Activated naive CD4-positive, alpha-beta T cell treated with anti-CD3 and anti-CD28 coated beads, Interleukin-2, amount 10 ng/mL, durations not matched to agents 7 days and 5 days (primary cell): Measurements from ENCODE around the gene NPIPB12.
"Not testable (repeated sequence)": the region's sequence is repeated elsewhere in the genome, so short reads cannot be mapped to it uniquely, and the experiment has no call there.

Experiments used
- CTCF ChIA-PET: fragments of 350-600 bp; sonication (Branson Sonifier 250); formaldehyde crosslinking; loops from one replicate; lab custom pipeline; 2021; ENCODE audit warnings: antibody characterized with exemption; lab: Charles Lee
- DNase-seq: peaks from one replicate; pipeline ENCODE4 v3.0.0-alpha.2; 2020
- H3K27ac Mint-ChIP-seq: one replicate; pipeline ENCODE4 v1.8.0; 2021; ENCODE audit warnings: mild to moderate bottlenecking, moderate library complexity, mixed read lengths
- H3K27me3 Mint-ChIP-seq: one replicate; pipeline ENCODE4 v1.8.0; 2021; ENCODE audit warnings: mild to moderate bottlenecking, mixed read lengths
- H3K36me3 Mint-ChIP-seq: one replicate; pipeline ENCODE4 v1.8.0; 2021; ENCODE audit warnings: mixed read lengths
- H3K4me1 Mint-ChIP-seq: one replicate; pipeline ENCODE4 v1.8.0; 2021; ENCODE audit warnings: mixed read lengths
- H3K4me3 Mint-ChIP-seq: one replicate; pipeline ENCODE4 v1.8.0; 2021; ENCODE audit warnings: mild to moderate bottlenecking, moderate library complexity, mixed read lengths
- H3K9me3 Mint-ChIP-seq: one replicate; pipeline ENCODE4 v1.8.0; 2021; ENCODE audit warnings: mixed read lengths

The NPIPB12 gene

DNA sequence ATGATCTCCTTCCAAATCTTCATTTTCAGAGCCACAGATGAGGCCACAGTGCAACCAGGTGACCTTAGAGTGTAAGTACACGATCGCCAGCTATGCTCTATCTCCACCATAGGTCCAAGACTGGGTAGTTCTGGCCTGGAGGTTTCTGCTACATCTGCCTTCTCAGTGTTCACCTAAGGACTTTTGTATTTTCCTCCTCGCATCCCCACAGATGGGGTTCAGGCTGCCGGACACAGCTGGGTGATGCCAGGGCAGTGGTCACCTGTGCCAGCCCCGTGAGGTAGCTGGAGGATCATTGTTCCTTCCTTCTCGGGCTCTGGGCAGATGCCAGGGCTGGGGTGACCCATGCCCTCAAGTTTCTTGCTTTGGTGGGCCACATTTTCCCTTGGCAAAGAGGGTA lies at the start of gene NPIPB12:
Gene NPIPB12 (minus strand): TSS at position 101 of the 400 bp plus-strand sequence.
- not testable (repeated sequence) for H3K4me1 Mint-ChIP-seq

DNA sequence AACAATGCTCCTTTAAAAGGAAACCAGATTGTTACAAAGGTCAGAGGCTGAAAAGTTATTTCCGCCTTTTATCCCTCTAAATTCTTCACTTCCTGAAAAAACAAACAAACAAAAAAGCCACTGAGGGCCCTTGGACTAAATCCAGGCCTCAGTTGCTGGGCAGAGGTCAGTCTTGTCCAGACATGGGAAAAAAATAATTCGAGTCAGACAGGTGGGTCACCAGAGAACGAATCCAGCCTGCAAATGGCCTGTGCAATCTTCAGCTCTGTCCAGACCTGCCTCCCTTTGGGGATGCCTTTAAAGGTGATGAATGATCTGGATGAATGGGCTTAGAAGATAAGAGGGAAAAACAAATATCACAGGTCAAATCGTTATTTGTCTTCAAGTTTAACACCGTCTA lies 15.3 kb upstream of the NPIPB12 start:
- H3K4me3 Mint-ChIP-seq, CTCF ChIA-PET, H3K4me1 Mint-ChIP-seq, DNase-seq, H3K9me3 Mint-ChIP-seq, H3K36me3 Mint-ChIP-seq, H3K27ac Mint-ChIP-seq, H3K27me3 Mint-ChIP-seq: not testable (repeated sequence)

More for the DNA sequence above, at the start of gene NPIPB12:
- H3K27ac Mint-ChIP-seq, H3K9me3 Mint-ChIP-seq, H3K27me3 Mint-ChIP-seq, H3K36me3 Mint-ChIP-seq, H3K4me3 Mint-ChIP-seq, CTCF ChIA-PET, DNase-seq: not testable (repeated sequence)

DNA sequence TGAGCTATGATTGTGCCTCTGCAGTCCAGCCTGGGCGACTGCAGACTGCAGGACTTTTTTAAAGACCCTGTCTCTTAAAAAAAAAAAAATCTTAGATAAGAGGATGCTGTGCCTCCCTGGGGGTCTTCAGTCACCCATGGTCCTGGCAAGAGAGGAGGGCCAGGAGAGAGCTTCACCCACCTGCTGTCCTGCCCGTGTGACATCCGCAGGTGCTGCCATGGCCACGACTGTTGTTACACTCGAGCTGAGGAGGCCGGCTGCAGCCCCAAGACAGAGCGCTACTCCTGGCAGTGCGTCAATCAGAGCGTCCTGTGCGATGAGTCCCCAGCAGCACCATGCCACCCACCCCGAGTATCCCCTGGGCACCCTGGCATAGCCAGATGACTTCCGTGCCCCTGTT lies 23.9 kb downstream of the NPIPB12 start:
- CTCF ChIA-PET, DNase-seq, H3K9me3 Mint-ChIP-seq, H3K4me3 Mint-ChIP-seq, H3K4me1 Mint-ChIP-seq, H3K27me3 Mint-ChIP-seq, H3K36me3 Mint-ChIP-seq, H3K27ac Mint-ChIP-seq: not testable (repeated sequence)

DNA sequence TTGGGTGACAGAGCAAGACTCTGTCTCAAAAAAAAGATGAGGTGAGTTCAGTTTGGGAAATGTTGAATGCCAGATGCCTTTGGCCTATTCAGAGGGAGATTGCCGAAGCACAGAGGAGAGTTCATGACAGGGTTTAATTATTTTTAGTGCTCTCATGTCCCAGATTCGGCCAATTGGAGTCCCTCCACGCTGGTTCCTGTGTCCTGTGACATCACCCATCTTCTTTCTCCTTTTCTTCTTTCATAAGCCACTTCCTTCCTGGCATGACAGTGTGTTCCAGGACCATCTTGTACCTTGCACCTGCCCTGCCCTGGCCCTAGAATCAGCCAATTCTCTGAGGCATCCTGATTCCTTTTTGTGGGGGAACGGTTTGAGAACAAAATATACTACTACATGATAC lies 34.1 kb downstream of the NPIPB12 start:
- not testable (repeated sequence) for H3K27ac Mint-ChIP-seq, H3K9me3 Mint-ChIP-seq, H3K4me1 Mint-ChIP-seq

DNA sequence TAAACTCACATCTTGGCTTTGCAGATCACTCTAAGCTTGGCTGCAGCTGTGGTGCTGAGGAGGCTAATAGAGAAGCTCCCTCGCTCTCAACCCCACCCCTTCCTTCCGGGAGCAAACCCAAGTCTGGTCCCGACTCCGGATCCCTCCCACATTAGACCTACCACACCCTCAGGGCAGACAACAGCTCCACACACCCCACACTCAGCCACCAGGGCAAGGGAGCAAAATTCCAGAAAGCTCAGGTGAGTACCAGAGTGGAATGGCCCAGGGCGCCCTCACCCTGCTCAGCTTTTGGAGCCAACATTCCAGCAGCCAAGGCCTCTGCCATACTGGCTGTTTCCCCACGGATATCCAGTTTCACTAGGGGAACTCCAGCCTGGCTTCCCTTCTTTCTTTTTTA lies 36.5 kb downstream of the NPIPB12 start:
- H3K36me3 Mint-ChIP-seq, H3K9me3 Mint-ChIP-seq, H3K27ac Mint-ChIP-seq, H3K4me1 Mint-ChIP-seq, H3K27me3 Mint-ChIP-seq, CTCF ChIA-PET: not testable (repeated sequence)
- H3K4me3 Mint-ChIP-seq: peak overlapping the region; percentile 10
- DNase-seq: peak; percentile 47

More for the DNA sequence above, 34.1 kb downstream of the NPIPB12 start:
- DNase-seq, H3K4me3 Mint-ChIP-seq, CTCF ChIA-PET, H3K36me3 Mint-ChIP-seq, H3K27me3 Mint-ChIP-seq: not testable (repeated sequence)

DNA sequence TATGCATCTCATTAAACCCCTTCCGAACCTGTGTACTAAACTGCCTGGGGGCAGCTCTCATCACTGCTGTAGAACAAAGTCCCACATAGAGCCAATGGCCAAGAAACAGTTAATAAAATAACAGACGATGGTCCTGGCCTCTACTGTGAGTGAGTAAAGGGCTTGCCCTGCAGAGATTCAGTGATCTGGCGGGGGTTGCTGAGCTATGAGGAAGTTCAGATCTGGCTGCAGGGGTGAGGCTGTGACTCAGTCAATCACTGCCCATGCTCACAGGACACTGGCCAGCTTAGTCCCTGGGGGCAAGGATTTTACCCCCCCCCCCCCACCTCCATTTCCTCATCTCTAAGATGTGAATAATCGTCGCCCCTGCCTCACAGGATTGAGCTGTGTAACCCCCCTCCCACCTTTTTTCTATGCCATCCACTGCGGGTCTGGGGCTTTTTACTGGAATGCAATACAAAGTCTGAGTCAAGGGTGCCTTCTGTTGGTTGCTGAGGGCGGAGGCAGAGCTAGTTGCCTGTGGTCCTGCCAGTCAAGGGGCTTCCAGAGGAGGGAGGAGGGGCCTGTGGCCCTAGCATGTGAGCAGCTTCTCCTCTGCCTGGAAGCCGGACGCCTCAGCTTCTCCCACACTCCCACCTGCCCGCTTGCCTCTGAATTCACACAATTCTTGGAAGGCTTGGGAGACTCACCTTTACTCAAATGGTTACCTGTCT lies 38.4 kb downstream of the NPIPB12 start:
- H3K27me3 Mint-ChIP-seq, H3K9me3 Mint-ChIP-seq, H3K4me3 Mint-ChIP-seq, CTCF ChIA-PET, H3K4me1 Mint-ChIP-seq, H3K27ac Mint-ChIP-seq, DNase-seq, H3K36me3 Mint-ChIP-seq: not testable (repeated sequence)

DNA sequence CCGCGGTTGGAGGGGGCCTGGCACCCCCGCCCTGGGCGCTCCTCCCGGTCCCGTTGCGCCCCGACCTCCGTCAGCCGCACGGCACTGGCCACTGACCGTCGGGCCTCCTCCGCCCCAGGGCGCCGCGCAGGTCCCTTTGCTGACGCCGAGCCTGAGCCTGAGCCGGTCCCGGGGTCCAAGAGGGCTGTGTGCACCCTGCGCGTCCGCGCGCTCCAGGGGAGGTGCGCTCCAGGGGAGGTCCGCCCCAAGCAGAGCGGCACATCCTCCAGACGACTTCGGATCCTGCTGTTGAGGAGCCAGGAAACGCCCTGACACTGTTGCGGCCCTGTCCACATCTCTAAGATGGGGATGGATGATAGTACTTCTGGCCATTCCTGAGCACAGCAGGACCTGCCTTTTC lies 39.3 kb downstream of the NPIPB12 start:
- CTCF ChIA-PET, H3K36me3 Mint-ChIP-seq: not testable (repeated sequence)

DNA sequence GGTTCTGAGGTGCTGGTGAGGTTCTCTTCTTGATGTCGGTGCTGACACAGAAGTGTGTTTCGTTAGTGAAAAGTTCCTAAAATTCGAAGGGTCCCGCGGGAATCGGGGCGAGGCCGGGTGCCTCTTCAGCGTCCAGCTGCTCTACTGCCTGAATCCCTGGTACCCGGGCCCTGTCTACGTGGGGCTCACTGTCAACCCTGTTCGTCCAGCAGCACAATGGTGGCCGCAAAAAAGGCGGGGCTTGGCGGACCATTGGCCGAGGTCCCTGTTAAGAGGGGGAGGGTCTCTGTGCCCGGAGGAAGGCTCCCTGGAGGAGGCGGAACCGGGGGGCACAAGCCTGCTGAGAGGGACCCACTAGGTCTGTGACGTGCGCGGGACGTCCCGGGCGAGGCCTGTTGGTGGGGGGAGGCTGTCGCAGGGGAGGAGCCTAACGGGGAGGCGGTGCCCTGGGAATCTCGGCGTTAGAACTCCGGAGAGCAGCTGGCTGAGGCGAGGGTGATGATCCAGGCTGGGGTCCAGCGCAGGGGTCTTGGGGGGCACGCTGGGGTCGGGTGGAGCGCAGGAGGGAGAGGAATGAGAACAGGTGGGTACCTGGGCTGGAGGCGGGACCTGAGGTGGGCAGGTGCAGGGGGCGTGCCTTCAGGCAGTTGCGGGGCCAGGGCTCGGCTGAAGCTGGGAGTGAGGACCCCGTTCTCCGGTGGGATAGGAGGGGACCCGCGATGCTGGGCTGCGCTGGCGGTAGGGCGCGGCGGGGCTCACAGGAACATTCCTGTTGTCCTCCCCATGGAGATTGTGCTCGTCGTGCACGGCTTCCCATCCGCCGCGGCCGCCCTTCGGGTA lies 40.0 kb downstream of the NPIPB12 start:
- peak; percentile 7 for DNase-seq
- H3K27me3 Mint-ChIP-seq, H3K4me1 Mint-ChIP-seq, H3K4me3 Mint-ChIP-seq, CTCF ChIA-PET, H3K36me3 Mint-ChIP-seq, H3K27ac Mint-ChIP-seq, H3K9me3 Mint-ChIP-seq: not testable (repeated sequence)

More for the DNA sequence above, 39.3 kb downstream of the NPIPB12 start:
- not testable (repeated sequence) for H3K9me3 Mint-ChIP-seq, H3K4me3 Mint-ChIP-seq, H3K27ac Mint-ChIP-seq, H3K27me3 Mint-ChIP-seq, DNase-seq, H3K4me1 Mint-ChIP-seq

DNA sequence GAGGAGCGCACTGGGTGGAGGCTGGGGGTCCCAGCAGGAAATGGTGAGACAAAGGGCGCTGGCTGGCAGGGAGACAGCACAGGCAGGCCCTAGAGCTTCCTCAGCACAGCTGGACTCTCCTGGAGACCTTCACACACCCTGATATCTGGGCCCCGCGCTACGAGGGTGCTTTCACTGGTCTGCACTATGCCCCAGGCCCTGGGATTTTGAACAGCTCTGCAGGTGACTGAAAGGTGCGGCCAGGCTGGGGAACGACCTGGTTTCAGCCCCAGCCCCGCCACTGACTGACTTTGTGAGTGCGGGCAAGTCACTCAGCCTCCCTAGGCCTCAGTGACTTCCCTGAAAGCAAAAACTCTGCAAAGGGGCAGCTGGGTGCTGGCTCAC lies 45.6 kb downstream of the NPIPB12 start:
- H3K4me3 Mint-ChIP-seq, H3K4me1 Mint-ChIP-seq, H3K27me3 Mint-ChIP-seq, CTCF ChIA-PET, DNase-seq, H3K27ac Mint-ChIP-seq, H3K36me3 Mint-ChIP-seq, H3K9me3 Mint-ChIP-seq: not testable (repeated sequence)

DNA sequence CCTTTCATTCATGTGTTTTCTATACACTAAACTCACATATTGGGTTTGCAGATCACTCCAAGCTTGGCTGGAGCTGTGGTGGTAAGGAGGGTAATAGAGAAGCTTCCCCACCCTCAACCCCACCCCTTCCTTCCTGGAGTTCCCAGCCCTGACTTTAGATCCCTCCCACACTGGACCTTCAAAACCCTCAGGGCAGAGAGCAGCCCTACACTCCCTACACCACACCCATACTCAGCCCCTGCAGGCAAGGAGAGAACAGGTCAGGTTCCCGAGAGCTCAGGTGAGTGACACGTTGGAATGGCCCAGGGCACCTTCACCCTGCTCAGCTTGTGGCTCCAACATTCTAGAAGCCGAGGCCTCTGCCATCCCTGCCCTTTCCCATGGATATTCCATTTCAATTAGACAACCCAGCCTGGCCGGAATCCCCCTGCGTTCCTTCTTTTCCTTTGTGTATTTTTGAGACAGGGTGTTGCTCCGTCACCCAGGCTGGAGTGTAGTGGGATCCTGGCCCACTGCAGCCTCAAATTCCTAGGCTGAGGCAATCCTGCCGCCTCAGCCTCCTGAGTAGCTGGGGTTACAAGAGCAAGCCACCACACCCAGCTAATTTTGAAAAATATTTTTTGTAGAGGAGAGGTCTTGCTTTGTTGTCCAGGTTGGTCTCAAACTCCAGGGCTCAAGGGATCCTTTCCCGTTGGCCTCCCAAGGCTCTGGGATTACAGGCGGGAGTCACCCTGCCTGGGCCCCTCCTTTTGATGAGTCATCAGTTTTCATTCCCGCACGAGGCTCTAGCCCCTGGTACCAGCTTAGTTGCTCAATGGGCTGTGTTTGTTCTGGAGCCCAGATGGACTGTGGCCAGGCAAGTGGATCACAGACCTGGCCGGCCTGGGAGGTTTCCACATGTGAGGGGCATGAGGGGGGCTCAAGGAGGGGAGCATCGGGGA lies 46.2 kb downstream of the NPIPB12 start, which contains the start of gene SULT1A4:
Gene SULT1A4 (plus strand): TSS at position 208 of the 941 bp plus-strand sequence. CDS start 1,473 bp downstream, outside the sequence.
- H3K4me3 Mint-ChIP-seq, H3K27me3 Mint-ChIP-seq, H3K9me3 Mint-ChIP-seq, H3K4me1 Mint-ChIP-seq, DNase-seq, H3K36me3 Mint-ChIP-seq, CTCF ChIA-PET, H3K27ac Mint-ChIP-seq: not testable (repeated sequence)

DNA sequence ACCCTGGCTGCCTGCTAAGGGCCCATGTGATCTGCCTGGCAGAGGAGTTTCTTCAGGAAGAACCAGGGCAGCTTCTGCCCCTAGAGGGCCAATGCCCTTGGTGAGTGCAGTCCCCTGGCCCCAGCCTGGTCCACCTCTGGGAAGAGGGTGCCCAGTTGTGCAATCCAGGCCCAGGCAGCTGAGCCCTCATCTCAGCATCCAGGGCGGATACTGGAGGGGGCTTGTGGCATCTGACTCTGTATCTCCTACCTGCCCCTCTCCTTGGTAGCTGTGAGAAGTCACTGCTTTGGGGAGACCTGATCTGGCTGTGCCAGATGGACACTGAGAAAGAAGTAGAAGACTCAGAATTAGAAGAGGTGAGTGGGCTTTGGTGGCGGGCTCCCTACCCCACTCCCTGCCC lies 48.5 kb downstream of the NPIPB12 start:
- H3K27ac Mint-ChIP-seq, DNase-seq, H3K9me3 Mint-ChIP-seq, CTCF ChIA-PET, H3K36me3 Mint-ChIP-seq, H3K4me3 Mint-ChIP-seq, H3K4me1 Mint-ChIP-seq, H3K27me3 Mint-ChIP-seq: not testable (repeated sequence)

DNA sequence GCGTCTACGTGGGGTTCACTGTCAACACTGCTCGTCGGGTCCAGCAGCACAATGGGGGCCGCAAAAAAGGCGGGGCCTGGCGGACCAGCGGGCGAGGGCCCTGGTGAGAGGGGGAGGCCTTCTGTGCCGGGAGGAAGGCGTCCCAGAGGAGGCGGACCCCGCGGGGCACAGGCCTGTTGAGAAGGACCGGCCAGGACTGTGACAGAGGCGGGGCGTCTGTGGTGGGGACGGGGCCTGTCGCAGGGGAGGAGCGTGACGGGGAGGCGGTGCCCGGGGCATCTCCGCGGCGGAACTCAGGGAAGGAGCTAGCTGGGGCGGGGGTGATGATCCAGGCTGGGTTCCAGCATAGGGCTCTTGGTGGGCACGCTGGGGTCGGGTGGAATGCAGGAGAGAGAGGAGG lies 51.4 kb downstream of the NPIPB12 start:
- H3K4me1 Mint-ChIP-seq, CTCF ChIA-PET, H3K27ac Mint-ChIP-seq, DNase-seq, H3K9me3 Mint-ChIP-seq, H3K36me3 Mint-ChIP-seq, H3K4me3 Mint-ChIP-seq, H3K27me3 Mint-ChIP-seq: not testable (repeated sequence)

DNA sequence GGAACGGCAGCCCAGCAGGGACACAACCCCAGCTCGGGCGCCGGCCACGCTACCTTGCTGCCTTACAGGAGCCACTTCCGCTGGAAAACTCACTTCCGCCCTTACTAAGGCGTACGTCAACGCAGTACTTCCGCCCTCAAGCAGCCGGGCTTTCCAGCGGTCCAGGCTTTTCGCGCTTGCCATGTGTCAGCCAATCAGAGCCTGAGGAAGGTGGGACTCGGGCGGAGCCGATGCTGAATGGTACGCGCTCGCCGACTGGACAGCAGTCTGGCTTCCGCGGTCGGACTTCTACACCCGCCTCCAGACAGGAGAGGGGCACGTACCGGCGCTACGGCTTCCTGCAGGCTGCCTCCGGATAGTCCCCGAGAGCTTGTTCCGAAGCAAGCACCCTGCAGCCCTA lies 51.9 kb downstream of the NPIPB12 start, which contains the start of the genes BOLA2 and SLX1B:
Gene BOLA2 (minus strand): TSS at position 83 of the 400 bp plus-strand sequence. CDS start 98 bp downstream, outside the sequence.
Gene SLX1B (plus strand): TSS at position 265 of the 400 bp plus-strand sequence.
- H3K27me3 Mint-ChIP-seq, H3K27ac Mint-ChIP-seq, DNase-seq, CTCF ChIA-PET, H3K9me3 Mint-ChIP-seq, H3K4me1 Mint-ChIP-seq, H3K36me3 Mint-ChIP-seq, H3K4me3 Mint-ChIP-seq: not testable (repeated sequence)

DNA sequence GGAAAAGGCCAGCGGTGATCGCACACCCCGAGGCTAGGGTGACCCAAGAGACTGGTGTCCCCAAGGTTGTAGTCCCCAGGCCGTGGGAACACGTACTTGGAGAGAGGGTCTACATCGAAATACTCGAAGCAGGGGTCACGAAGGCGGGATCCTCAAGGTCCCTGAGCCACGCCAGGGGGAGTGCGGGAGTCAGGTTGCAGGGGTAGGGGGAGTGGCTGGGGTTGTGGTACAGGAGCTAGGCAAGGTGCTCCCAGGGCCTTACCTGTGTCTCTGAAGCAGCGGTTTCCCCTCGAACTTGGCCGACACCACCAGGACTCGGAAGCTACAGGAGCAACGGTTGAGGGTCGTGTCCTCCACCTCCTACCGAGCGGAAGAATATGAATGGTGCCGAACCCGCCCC lies 52.5 kb downstream of the NPIPB12 start:
- H3K4me1 Mint-ChIP-seq, CTCF ChIA-PET, H3K27me3 Mint-ChIP-seq, H3K9me3 Mint-ChIP-seq, H3K4me3 Mint-ChIP-seq, H3K36me3 Mint-ChIP-seq, H3K27ac Mint-ChIP-seq, DNase-seq: not testable (repeated sequence)
